ENCODE measurements around the gene DLGAP1. TPM values are rescaled to one million over a fixed set of nuclear protein-coding genes. Genes with fewer than 3 reads are reported as not detected.

DLGAP1 gene
- total RNA-seq, 4 donors from 2014 or later = 0.13 to 6.2 (median 0.53) TPM

DNA sequence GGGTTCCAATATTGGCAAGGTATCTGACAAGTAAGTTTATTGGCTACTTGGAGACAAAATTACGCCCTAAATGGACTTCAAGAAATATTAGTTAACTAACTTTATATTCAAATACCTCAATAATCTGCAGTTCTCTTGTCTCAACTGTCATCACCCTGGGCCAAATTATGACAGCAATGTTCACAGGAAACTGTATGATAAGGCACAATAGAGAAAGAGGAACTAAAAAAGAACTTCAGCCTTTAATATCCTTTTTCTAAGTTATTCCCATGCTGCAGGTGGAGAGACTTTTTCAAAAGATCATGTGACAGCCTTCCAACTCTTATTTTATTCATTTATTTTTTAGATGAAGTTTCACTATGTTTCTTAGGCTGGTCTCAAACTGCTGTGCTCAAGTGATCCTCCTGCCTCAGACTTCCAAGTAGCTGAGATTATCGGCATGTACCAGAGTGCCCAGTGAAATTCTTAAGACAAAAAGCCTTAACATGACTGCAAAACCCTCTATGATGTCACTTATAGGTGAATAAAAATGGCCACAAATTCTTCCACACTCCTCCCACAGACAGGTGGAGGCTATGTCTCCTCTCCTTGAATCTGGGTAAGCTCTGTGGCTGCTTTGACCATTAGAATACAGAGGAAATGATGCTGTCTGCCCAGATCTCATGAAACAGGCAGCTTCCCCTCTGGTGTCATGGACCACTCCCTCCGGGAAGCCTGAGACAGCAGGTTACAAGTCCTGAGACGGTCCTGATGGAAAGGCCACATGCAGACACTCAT is 794.2 kb downstream of the DLGAP1 start:
- no peaks in the 10 kb centered on the region for H3K27me3 ChIP-seq
- no peak for DNase-seq
- no peak overlapping the region for H3K27ac ChIP-seq
- in situ Hi-C loops (cut with MboI; ENCODE audit: low sequenced_read_pairs in 4 of 4) (loop anchor here (10.0 kb wide), 4 partner anchors 76 to 216 kb away; partner anchors contain the start of gene TGIF1 (in 1 of the 4)), intact Hi-C loops (cut with DNase I; ENCODE audit: low total_unique reads) (loop anchor here (10.0 kb wide), 1 partner anchor 726 kb away; no protein-coding TSS in a partner anchor)
- peaks cover 0 to 2% of the 10 kb centered on the region in 2 donors for H3K4me1 ChIP-seq
- no peaks in the 10 kb centered on the region for H3K36me3 ChIP-seq
- no peaks in the 10 kb centered on the region for H3K9me3 ChIP-seq
- ATAC-seq = peak in 1 of 2 donors; percentile 18
- H3K4me3 ChIP-seq = no peak overlapping the region
- TF ChIP-seq, protein P1, sequence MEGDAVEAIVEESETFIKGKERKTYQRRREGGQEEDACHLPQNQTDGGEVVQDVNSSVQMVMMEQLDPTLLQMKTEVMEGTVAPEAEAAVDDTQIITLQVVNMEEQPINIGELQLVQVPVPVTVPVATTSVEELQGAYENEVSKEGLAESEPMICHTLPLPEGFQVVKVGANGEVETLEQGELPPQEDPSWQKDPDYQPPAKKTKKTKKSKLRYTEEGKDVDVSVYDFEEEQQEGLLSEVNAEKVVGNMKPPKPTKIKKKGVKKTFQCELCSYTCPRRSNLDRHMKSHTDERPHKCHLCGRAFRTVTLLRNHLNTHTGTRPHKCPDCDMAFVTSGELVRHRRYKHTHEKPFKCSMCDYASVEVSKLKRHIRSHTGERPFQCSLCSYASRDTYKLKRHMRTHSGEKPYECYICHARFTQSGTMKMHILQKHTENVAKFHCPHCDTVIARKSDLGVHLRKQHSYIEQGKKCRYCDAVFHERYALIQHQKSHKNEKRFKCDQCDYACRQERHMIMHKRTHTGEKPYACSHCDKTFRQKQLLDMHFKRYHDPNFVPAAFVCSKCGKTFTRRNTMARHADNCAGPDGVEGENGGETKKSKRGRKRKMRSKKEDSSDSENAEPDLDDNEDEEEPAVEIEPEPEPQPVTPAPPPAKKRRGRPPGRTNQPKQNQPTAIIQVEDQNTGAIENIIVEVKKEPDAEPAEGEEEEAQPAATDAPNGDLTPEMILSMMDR (IDR thresholded peaks at IDR 0.05 in 4 of 5, conservative IDR thresholded peaks at IDR 0.05 in 1 of 5) = no peak
- TF ChIP-seq POLR2A (IDR thresholded peaks at IDR 0.05) = no peak

DNA sequence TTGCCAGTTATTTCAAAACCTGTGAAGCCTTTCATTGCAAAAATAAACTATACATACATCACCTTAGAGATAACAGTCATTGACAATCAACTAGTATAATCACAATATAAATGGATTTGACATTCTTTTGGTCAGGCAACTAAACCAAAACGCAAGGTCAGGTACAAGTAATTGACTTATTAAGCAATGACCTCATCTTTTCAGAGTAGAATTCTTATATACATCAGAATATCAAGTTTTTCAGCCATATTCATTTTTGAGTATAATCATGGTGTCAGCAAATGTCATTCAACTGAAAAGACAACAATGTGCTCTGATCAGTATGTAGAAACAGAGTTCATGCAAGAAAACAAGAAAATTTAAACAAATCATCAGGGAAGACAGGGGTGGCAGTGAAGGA is 796.6 kb downstream of the DLGAP1 start:
- no peaks in the 10 kb centered on the region for H3K9me3 ChIP-seq
- H3K4me1 ChIP-seq = no peaks in the 10 kb centered on the region
- ATAC-seq (no peak), DNase-seq (no peak)
- H3K4me3 ChIP-seq = no peak overlapping the region
- no peaks in the 10 kb centered on the region for H3K36me3 ChIP-seq
- in situ Hi-C loops (cut with MboI; ENCODE audit: low sequenced_read_pairs in 4 of 4) (no loop called here), intact Hi-C loops (cut with DNase I; ENCODE audit: low total_unique reads) (no loop called here)
- no peak overlapping the region for H3K27ac ChIP-seq
- TF ChIP-seq, protein P1 (IDR thresholded peaks at IDR 0.05 in 4 of 5, conservative IDR thresholded peaks at IDR 0.05 in 1 of 5) = no peak
- no peak for TF ChIP-seq POLR2A (IDR thresholded peaks at IDR 0.05)
- no peaks in the 10 kb centered on the region for H3K27me3 ChIP-seq

DNA sequence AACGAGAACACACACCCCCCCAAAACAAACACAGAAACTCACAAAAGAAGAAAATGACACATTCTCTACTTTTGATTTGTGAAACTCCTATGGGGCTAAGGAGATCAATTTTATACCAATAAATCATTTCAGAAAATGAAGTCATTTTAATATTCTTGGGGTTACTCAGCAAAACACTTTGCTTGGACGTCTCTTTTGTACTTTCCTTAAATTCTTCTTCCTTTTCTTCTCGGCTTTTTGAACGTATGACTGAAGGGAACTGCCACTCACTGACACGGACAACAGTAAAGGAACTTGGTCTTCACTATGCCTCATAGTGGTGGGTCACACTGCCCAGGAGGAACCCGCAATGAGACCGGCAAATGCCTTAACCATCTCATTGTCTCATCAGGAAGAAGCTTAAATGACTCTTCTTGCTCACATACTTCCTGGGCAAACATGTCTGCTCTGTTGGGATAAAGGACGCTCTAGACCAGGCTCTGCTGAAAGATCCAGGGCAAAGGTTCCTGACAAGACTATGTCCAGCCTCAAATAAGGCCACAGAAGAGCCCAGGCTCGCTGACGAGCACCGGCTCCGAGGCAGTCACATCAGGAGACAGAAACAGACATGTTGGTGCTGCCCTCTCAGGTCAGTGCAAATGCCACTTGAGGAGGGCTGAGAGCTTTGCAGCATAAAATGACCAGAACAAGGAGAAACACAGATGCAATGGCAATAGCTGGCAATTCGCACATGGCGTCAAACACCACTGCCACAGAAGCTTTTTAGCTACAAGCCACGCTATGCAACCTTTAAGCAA is 799.7 kb downstream of the DLGAP1 start:
- no peak overlapping the region for H3K4me3 ChIP-seq

DNA sequence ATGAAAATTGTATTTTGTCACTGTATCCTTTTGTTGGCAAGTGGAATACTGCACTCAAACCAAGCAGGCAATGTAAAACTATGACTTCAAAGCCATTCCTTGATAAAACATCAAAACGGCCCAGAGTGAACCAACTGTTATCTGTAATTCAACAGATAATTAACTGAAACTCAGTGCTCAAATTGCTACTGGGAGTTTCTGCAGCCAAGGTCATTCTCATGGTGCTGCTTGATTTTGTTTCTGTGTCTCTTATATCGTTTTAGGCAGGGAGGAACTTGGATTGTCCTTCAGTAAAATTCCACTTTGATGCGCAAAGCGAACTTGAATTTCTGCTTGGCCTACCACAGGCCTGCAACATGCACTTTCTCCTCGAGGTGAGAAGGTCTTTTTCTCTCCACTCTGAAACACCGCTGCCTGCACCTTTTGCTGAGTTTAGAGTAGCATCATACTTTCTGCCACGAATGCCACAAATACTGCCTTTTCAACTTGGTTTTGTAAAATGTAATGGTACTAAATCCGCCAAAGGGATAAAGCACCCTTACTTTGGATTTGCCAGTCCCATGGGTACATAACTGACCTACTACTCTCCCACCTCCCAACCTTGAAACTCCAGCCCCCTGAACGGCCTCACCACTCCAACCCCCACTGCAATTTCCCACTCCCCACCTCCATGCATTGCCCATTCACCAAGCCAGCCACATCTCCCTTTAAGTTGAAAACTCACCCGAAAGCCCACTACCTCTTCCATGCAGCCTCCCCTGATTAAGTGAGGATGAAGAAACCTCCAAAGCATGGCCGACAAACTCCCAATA is 800.5 kb downstream of the DLGAP1 start:
- intact Hi-C loops (cut with DNase I; ENCODE audit: low total_unique reads) = no loop called here
- H3K27me3 ChIP-seq = no peaks in the 10 kb centered on the region
- H3K4me1 ChIP-seq = no peaks in the 10 kb centered on the region
- H3K27ac ChIP-seq = no peak overlapping the region
- no peaks in the 10 kb centered on the region for H3K36me3 ChIP-seq
- no peaks in the 10 kb centered on the region for H3K9me3 ChIP-seq
- H3K4me3 ChIP-seq = no peak overlapping the region
- ATAC-seq (no peak), DNase-seq (no peak)
- TF ChIP-seq POLR2A (IDR thresholded peaks at IDR 0.05) = no peak
- TF ChIP-seq, protein P1 (IDR thresholded peaks at IDR 0.05 in 4 of 5, conservative IDR thresholded peaks at IDR 0.05 in 1 of 5) = no peak
- in situ Hi-C loops (cut with MboI; ENCODE audit: low sequenced_read_pairs in 4 of 4) = no loop called here

More for the DNA sequence above, 799.7 kb downstream of the DLGAP1 start:
- no peaks in the 10 kb centered on the region for H3K9me3 ChIP-seq
- in situ Hi-C loops (cut with MboI; ENCODE audit: low sequenced_read_pairs in 4 of 4) (no loop called here), intact Hi-C loops (cut with DNase I; ENCODE audit: low total_unique reads) (no loop called here)
- H3K27me3 ChIP-seq = no peaks in the 10 kb centered on the region
- no peak for ATAC-seq
- H3K4me1 ChIP-seq = no peaks in the 10 kb centered on the region
- no peak overlapping the region for H3K27ac ChIP-seq
- no peaks in the 10 kb centered on the region for H3K36me3 ChIP-seq
- DNase-seq = no peak
- TF ChIP-seq, protein P1 (IDR thresholded peaks at IDR 0.05 in 4 of 5, conservative IDR thresholded peaks at IDR 0.05 in 1 of 5) = no peak
- no peak for TF ChIP-seq POLR2A (IDR thresholded peaks at IDR 0.05)
